GM12892 (cell line): ENCODE data around the gene PHEX.

Experiments used
- POLR2A ChIP-seq: IDR thresholded peaks from 2 replicates; pipeline ENCODE4 v1.6.1; 2011; ENCODE audit warnings: low read depth, low read length, control low read depth
- POLR2AphosphoS5 ChIP-seq: IDR thresholded peaks from 2 replicates; pipeline ENCODE4 v1.6.1; 2011; ENCODE audit warnings: low read depth, low read length, control low read depth
- TAF1 ChIP-seq: IDR thresholded peaks from 2 replicates; pipeline ENCODE4 v1.6.1; 2011; ENCODE audit warnings: low read depth, mild to moderate bottlenecking, control low read depth, low read length, borderline replicate concordance

- TF ChIP-seq POLR2AphosphoS5 = no peak
- TF ChIP-seq POLR2A = no peak
- no peak for TF ChIP-seq TAF1
Observed at GRCh38 chrX:22041907-22042530, 9.9 kb downstream of the PHEX start.
